Measurements from ENCODE around the gene MTG1.

- TF ChIP-seq CTCF (IDR thresholded peaks at IDR 0.05) (no peak), POLR2A (IDR thresholded peaks at IDR 0.05) (no peak)
Observed at GRCh38 chr10:133465950-133466474, 72.1 kb downstream of the MTG1 start.

Measured in esophagus squamous epithelium (tissue), 4 donors.